GM18511 (cell line): ENCODE results near the gene PCDHGC4.
A peak's percentile ranks its signal among the peaks of the same experiment; 100 is the strongest.

Source experiments
- ATAC-seq: cut with Tn5 transposase; IDR thresholded peaks from one replicate; pipeline ENCODE4 v1.9.1; 2021; ENCODE audit warnings: mild to moderate bottlenecking, moderate library complexity; ENCODE audit not compliant: unreplicated experiment

Gene PCDHGC4

GRCh38 chr5:141490271-141490670 is 5.4 kb downstream of the PCDHGC4 start:
- no peak for ATAC-seq

GRCh38 chr5:141490771-141491170 is 5.9 kb downstream of the PCDHGC4 start:
- ATAC-seq, result no peak

DNA sequence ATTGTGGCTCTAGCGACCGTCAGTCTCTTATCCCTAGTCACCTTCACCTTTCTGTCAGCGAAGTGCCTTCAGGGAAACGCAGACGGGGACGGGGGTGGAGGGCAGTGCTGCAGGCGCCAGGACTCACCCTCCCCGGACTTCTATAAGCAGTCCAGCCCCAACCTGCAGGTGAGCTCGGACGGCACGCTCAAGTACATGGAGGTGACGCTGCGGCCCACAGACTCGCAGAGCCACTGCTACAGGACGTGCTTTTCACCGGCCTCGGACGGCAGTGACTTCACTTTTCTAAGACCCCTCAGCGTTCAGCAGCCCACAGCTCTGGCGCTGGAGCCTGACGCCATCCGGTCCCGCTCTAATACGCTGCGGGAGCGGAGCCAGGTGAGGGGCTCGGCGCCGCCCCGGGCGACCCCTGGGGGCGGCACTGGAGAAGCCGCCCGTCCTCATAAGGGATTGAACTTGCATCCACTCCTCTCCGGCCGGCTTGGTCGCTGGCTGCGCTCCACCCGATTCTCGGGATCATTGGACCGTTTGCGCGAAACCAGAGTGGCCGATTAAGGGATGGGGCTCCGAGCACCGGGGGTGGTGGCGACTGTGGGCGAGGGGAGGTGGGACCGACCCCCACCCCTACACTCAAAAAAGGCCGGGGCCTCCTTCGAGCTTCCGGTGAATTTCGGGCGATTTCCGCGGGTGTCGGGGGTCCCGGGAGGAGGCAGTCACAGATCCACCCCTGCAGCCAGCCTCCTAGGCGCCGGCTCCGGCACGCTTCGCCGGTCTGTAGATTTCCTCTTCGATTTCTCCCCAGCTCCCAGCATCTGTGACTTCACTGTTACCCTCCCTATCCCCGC is 6.7 kb downstream of the PCDHGC4 start:
- ATAC-seq, result peak; percentile 37

DNA sequence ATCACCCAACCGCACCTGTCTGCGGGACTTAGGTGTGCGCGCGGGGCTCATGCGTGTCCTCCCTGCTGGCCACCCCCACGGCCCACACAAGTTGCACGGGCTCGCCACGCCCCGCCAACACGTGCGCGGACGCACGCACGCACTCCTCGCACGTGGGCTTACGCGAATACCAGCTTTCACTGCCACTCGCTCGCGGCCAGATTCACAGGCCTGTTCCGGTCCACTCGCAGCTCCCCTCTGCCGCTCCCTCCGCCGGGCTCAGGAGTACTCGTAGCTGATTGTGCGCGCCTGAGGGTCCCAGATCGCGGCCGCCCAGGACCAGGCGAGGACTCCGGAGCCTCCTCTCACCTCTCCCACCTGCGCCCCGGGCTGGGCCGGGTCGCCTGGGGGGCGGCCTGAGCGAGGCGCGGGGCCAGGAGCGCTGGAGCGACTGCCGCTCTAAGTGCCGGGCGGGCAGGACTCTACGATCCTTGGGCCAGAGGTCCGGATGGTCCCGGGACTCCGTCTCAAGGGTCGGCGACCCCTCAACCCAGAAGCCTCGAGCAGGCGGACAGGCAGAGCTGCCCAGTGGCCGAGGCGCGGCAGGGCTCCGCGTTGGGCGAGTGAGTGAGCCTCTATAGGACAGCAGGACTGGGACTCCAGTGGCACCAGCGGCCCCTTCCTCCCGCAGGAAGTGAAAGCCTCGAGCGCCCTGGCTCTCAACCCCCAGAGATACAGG is 7.5 kb downstream of the PCDHGC4 start:
- peak; percentile 52 for ATAC-seq

GRCh38 chr5:141493500-141494422 is 8.9 kb downstream of the PCDHGC4 start:
- no peak for ATAC-seq

DNA sequence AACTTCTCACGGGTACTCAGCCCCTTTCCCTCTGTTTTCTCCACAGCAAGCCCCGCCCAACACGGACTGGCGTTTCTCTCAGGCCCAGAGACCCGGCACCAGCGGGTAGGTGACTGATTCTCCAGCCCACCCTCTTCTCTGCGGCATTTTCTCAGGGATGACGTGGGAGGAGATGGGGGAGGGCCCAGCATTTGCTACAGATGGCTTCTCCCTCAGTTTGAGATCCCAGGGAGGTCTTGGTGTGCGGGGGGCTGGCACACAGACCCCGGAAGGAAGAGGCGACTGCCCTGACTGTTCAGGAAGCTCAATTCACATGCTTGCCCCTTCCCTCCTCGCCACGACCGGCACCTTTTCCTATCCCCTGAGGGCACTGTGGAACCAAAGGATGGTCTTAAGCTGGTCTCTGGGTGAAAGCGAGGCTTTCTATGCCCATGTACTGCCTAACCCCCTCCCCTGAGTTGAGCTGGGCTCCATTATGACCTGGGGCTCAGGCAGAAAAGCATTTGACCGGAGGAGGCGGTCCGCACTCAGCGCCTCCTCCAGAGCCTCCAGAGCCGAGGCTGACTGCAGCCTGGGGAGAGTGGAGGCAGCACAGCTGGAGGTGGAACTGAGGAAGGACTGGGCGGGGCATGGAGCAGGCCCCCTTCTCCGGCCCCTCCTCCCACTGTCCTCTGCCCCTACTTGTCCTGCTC is 10.1 kb downstream of the PCDHGC4 start:
- ATAC-seq, result no peak

DNA sequence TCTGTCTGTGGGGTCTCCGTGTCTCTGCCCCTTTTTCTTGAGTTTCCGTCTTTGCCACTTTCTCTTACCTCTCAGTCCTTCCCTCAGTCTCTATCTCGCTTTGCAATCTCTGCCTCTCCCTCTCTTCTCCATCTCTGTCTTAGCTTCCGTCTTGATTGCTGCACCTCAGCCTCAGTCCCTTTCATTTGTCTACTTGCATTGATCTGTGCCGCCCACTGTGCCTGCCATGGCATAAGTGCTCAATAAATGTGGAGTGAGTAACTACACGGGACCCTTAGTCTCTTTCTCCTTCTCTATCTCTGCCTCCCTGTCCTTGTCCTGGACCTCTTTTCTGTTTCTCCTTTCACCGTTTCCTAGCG is 10.6 kb downstream of the PCDHGC4 start:
- ATAC-seq, result no peak

- ATAC-seq, result no peak
Measured at GRCh38 chr5:141496038-141496437, 11.2 kb downstream of the PCDHGC4 start.

GRCh38 chr5:141501761-141502160 is 16.9 kb downstream of the PCDHGC4 start:
- ATAC-seq, result no peak

- ATAC-seq, result no peak
Measured at GRCh38 chr5:141503681-141504080, 18.9 kb downstream of the PCDHGC4 start.

- no peak for ATAC-seq
Measured at GRCh38 chr5:141504216-141504615, 19.4 kb downstream of the PCDHGC4 start.

- no peak for ATAC-seq
Measured at GRCh38 chr5:141506381-141507155, 21.7 kb downstream of the PCDHGC4 start.

- ATAC-seq, result peak; percentile 56
Measured at GRCh38 chr5:141507387-141508091, 22.7 kb downstream of the PCDHGC4 start.

DNA sequence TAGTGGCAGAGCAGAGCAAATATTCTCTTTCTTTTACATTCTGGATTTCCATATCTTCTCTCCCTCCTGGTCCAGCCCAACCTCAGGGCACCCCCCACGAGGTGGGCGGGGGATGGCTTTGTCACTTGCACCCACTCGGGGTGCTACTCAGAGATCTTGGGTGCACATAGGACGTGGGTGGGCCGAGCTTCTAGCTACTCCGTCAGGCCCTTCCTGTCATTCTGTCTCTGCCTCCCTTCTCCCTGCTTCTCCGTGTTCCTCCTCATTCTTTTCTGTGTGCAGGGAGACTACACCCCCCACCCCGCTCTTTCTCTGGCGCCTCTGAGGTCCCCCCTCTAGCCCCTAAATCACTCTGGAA is 23.6 kb downstream of the PCDHGC4 start:
- ATAC-seq, result no peak

DNA sequence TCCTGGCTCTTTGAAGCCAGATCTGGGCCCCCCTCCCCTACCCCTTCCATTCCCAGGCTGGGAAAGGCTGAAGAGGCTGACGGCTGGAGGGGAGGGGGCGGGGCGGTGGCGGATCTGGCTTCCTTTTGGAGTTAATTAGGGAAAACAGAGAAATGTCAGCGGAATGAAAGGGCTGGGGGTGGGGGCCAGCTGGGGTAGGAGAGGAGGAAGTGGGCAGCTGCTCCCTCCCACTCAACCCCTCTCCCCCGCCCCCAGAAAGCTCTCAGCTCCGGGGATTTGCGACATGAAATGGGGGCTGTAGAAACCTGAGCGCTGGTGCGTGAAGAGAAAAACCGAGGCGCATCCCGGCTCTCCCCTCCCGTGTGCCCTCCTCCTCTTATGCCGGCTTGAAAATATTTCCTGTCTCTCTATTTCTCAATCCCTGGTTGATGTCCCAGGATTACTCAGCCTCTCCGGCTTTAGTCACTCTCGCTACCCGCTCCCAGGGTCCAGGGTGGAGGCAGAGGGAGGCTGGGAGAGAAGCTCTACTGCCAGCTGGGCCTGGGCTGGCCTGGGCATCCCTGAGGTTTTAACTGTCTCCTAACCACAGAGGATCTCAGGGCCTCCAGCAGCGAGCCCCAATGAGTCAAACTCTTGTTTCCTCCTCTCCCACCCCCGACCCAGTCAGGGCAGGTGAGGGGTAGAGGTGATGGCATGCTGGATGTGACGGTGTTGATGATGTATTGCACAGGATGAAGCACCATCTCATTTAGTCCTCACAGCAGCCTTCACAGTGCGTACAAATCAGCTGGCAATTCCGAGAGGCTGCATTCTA is 24.2 kb downstream of the PCDHGC4 start:
- peak; percentile 22 for ATAC-seq

- no peak for ATAC-seq
Measured at GRCh38 chr5:141510160-141510559, 25.3 kb downstream of the PCDHGC4 start.

DNA sequence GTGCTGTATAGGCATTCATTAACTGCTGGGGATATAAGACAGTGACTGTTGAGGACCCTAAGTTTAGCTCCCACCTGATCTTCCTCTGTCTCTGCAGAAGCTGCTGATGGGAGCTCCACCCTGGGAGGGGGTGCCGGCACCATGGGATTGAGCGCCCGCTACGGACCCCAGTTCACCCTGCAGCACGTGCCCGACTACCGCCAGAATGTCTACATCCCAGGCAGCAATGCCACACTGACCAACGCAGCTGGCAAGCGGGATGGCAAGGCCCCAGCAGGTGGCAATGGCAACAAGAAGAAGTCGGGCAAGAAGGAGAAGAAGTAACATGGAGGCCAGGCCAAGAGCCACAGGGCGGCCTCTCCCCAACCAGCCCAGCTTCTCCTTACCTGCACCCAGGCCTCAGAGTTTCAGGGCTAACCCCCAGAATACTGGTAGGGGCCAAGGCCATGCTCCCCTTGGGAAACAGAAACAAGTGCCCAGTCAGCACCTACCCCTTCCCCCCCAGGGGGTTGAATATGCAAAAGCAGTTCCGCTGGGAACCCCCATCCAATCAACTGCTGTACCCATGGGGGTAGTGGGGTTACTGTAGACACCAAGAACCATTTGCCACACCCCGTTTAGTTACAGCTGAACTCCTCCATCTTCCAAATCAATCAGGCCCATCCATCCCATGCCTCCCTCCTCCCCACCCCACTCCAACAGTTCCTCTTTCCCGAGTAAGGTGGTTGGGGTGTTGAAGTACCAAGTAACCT is 26.2 kb downstream of the PCDHGC4 start:
- no peak for ATAC-seq
